K562 (cell line): Measurements from ENCODE around the gene OVCH2. TPM values are rescaled to one million over a fixed set of nuclear protein-coding genes. Genes with fewer than 3 reads are reported as not detected.

ENCODE experiments used
- ATAC-seq: fragments of 200-7000 bp; cut with Tn5 transposase; 3 replicates; pipeline ENCODE4 v1.9.1; 2020; ENCODE audit warnings: moderate library complexity
- BruUV-seq: library from RNA; stranded (reverse); fragments of 400-500 nt; replicated peaks from 2 replicates; lab custom pipeline; 2021; lab: Mats Ljungman, UMichigan
- CTCF ChIA-PET: fragments of 300-600 bp; formaldehyde crosslinking; extraction: SDS; loops from one replicate; lab custom pipeline; 2021; ENCODE audit warnings: low intra/inter-chr PET ratio; lab: Yijun Ruan, JAX
- POLR2A ChIA-PET: fragments of 300-600, 350-650 bp; sonication (Branson Sonifier 250); formaldehyde crosslinking; extraction: SDS; loops from one replicate; lab custom pipeline; 2021; ENCODE audit warnings: antibody characterized with exemption, inconsistent platforms; lab: Yijun Ruan, JAX
- DNase-seq, 4 experiments: peaks; one replicate each; pipeline versions ENCODE4 v3.0.0 to v3.0.0-alpha.2; 2011 to 2018; ENCODE audit warnings: low spot score in 3 of 4, mixed read lengths in 3 of 4; ENCODE audit errors: extremely low read depth in 1 of 4
- FAIRE-seq: peaks from 2 replicates; lab custom pipeline; 2011; peaks lifted over from hg19 to GRCh38; lab: Jason Lieb, UNC
- H2AFZ ChIP-seq: 2 replicates; pipeline ENCODE4 v1.6.0; 2011; ENCODE audit warnings: low read depth, low read length, control low read depth, inconsistent platforms
- H3K27ac ChIP-seq: fragments of 200-600 bp; 3 replicates; pipeline ENCODE4 v1.8.0; 2011; ENCODE audit warnings: low read depth, mild to moderate bottlenecking, control low read depth, inconsistent platforms, low read length, moderate library complexity, mixed read lengths; ENCODE audit errors: extremely low read depth
- H3K27me3 ChIP-seq, 2 experiments: fragments of 300-600 bp in 1 of 2; 2 replicates in 1 of 2; 3 replicates in 1 of 2; pipeline versions ENCODE4 v1.6.0 to v1.8.0; 2011; ENCODE audit warnings: inconsistent platforms in 2 of 2, low read length in 2 of 2, mild to moderate bottlenecking in 1 of 2, mixed read lengths in 1 of 2, moderate library complexity in 1 of 2; ENCODE audit not compliant: control insufficient read depth in 2 of 2, insufficient read depth in 2 of 2
- H3K36me3 ChIP-seq: fragments of 300-600 bp; 3 replicates; pipeline ENCODE4 v1.8.0; 2011; ENCODE audit warnings: mild to moderate bottlenecking, low read length, inconsistent platforms; ENCODE audit not compliant: control insufficient read depth, insufficient read depth
- H3K4me1 ChIP-seq, 2 experiments: fragments of 200-600 bp in 1 of 2; replicated peaks in 1 of 2; 2 replicates in 1 of 2; 3 replicates in 1 of 2; pipeline versions ENCODE4 v1.5.1 to v1.8.0; 2011; ENCODE audit warnings: inconsistent platforms in 2 of 2, low read length in 2 of 2, mild to moderate bottlenecking in 1 of 2, mixed read lengths in 1 of 2, moderate library complexity in 1 of 2; ENCODE audit not compliant: control insufficient read depth in 2 of 2, insufficient read depth in 2 of 2
- H3K4me2 ChIP-seq: 2 replicates; pipeline ENCODE4 v1.6.1; 2011; ENCODE audit warnings: low read length, control low read depth, inconsistent platforms, mixed read lengths; ENCODE audit not compliant: insufficient read depth
- H3K4me3 ChIP-seq: fragments of 200-600 bp; sonication (generic), shearing (Covaris generic); 2 replicates; pipeline ENCODE4 v1.5.1; 2016; ENCODE audit warnings: control low read depth, inconsistent platforms
- H3K79me2 ChIP-seq: fragments of 200-600 bp; 3 replicates; pipeline ENCODE4 v1.8.0; 2011; ENCODE audit warnings: low read length, inconsistent platforms; ENCODE audit not compliant: control insufficient read depth, insufficient read depth
- H3K9ac ChIP-seq, 2 experiments: 2 replicates each; pipeline versions ENCODE4 v1.6.0 to v1.6.1; 2011; ENCODE audit warnings: low read depth in 2 of 2, low read length in 2 of 2, control low read depth in 1 of 2, inconsistent platforms in 1 of 2, mild to moderate bottlenecking in 1 of 2, mixed read lengths in 1 of 2; ENCODE audit not compliant: insufficient read depth in 1 of 2
- H3K9me1 ChIP-seq: one replicate; pipeline ENCODE4 v1.6.0; 2011; ENCODE audit warnings: inconsistent platforms, mild to moderate bottlenecking, low read length, moderate library complexity; ENCODE audit not compliant: control insufficient read depth, insufficient read depth
- H3K9me3 ChIP-seq: replicated peaks from 2 replicates; pipeline ENCODE4 v1.5.1; 2011; ENCODE audit warnings: low read depth, low read length, inconsistent platforms; ENCODE audit not compliant: control insufficient read depth, insufficient read depth
- H4K20me1 ChIP-seq: replicated peaks from 2 replicates; pipeline ENCODE4 v1.6.1; 2011; ENCODE audit warnings: low read length, inconsistent platforms, mixed read lengths; ENCODE audit not compliant: control insufficient read depth, insufficient read depth
- EGR1 ChIP-seq: fragments of 450-650 bp; conservative IDR thresholded peaks from 2 replicates; pipeline ENCODE4 v1.6.1; 2017; ENCODE audit warnings: mild to moderate bottlenecking
- ETV6 ChIP-seq, 3 experiments: fragments of 150-350 bp in 1 of 3; sonication (generic) in 1 of 3; formaldehyde crosslinking in 1 of 3; IDR thresholded peaks; 2 replicates each; pipeline versions ENCODE4 v1.6.1 to v1.8.0; 2014 to 2022; ENCODE audit warnings: borderline replicate concordance in 2 of 3, low read depth in 2 of 3, antibody characterized with exemption in 1 of 3, low read length in 1 of 3, mild to moderate bottlenecking in 1 of 3, missing genetic modification reagents in 1 of 3
- HDAC8 ChIP-seq: fragments of 450-650 bp; IDR thresholded peaks from 2 replicates; pipeline ENCODE4 v1.6.1; 2016; ENCODE audit warnings: mild to moderate bottlenecking, missing genetic modification characterization, moderate library complexity, missing compliant biosample characterization
- HES1 ChIP-seq: fragments of 450-650 bp; IDR thresholded peaks from 2 replicates; pipeline ENCODE4 v1.6.1; 2016; ENCODE audit warnings: low read depth, mild to moderate bottlenecking, moderate library complexity
- IFI16 ChIP-seq: fragments of 250-450 bp; sonication (Bioruptor Pico); IDR thresholded peaks from 2 replicates; pipeline ENCODE4 v2.1.2; 2022; ENCODE audit warnings: mild to moderate bottlenecking, inconsistent platforms
- POLR2AphosphoS2 ChIP-seq: IDR thresholded peaks from 2 replicates; pipeline ENCODE4 v1.6.1; 2012; ENCODE audit warnings: low read length, improper control_type of control experiment
- SNIP1 ChIP-seq: fragments of 450-650 bp; IDR thresholded peaks from 2 replicates; pipeline ENCODE4 v1.7.1; 2017; ENCODE audit warnings: low read depth, mild to moderate bottlenecking
- ZNF717 ChIP-seq: fragments of 250-450 bp; sonication (Bioruptor Pico); IDR thresholded peaks from 2 replicates; pipeline ENCODE4 v1.5.0; 2021
- WGBS: fragments of 100-300 bp; shearing (Covaris generic); methylation state at CpG from one replicate; pipeline ENCODE4 v1.1.6; 2016; ENCODE audit warnings: low coverage, mixed read lengths; ENCODE audit not compliant: insufficient coverage; ENCODE audit errors: missing lambda C conversion rate; 5-methylcytosine and 5-hydroxymethylcytosine counted together
- in situ Hi-C: fragments of 300-500 bp; cut with MboI; formaldehyde crosslinking; loops from 4 replicates; pipeline ENCODE4 v1.15.0; 2018; ENCODE audit warnings: inconsistent platforms, mixed read lengths
- intact Hi-C: fragments of 100-400 bp; cut with micrococcal nuclease; formaldehyde crosslinking; loops from 2 replicates; pipeline ENCODE4 v1.14.2; 2022
- polyA plus RNA-seq, 8 experiments: library from polyadenylated mRNA; depleted of rRNA in 4 of 8; stranded (reverse) in 5 of 8; unstranded in 3 of 8; fragments of >200 nt; fragmentation: Nextera tagmentation in 2 of 8; fragmentation: Illumina TruSeq in 1 of 8; extraction: Ambion mirVana in 2 of 8; extraction: Trizol in 1 of 8; gene quantifications; 2 replicates each; pipeline versions ENCODE4 v1.2.1 to v1.2.3, GENCODE V29; 2011 to 2014; ENCODE audit warnings: inconsistent platforms in 1 of 8, missing spikeins in 1 of 8
- total RNA-seq, 7 experiments: library from RNA; depleted of rRNA in 6 of 7; stranded (reverse); fragments of >200 nt in 6 of 7; fragmentation: Illumina TruSeq in 2 of 7; extraction: Trizol in 2 of 7; gene quantifications; 2 replicates each; pipeline versions ENCODE4 v1.2.1 to v1.2.3, GENCODE V29; 2011 to 2021; ENCODE audit warnings: low replicate concordance in 1 of 7
- TF ChIP-seq, protein P1 (sequence below): fragments of 250-450 bp; sonication (Bioruptor Pico); IDR thresholded peaks from 2 replicates; pipeline ENCODE4 v1.8.0; 2022; ENCODE audit warnings: moderate library complexity, mild to moderate bottlenecking, inconsistent platforms

OVCH2 gene
- total and polyA plus RNA-seq, 9 of the 15 experiments (the other 6 are each of a cell fraction or from before 2014, with no cell fraction given): not detected

DNA sequence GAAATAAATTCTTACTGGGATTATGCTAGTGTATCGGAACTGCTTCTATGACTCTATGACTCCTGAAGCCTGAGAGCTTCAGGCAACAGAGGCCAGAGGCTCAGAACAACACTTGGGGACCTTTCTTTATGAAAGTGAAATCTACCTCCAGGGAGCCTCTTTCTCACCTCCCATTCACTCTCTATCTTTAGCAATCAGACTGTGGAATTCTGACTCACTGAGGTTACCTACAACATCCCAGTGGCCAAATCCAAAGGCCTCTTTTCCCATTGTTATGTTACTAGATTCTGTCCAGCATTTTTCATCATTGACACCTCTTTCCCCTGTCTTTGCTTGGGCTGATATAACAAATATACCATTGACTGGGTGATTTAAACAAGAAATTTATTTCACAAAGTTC is 18.9 kb downstream of the OVCH2 start (continued):
- no peak for TF ChIP-seq ETV6 (IDR thresholded peaks at IDR 0.05; ENCODE audit: borderline replicate concordance in 1 of 2, low read depth in 2 of 2, low read length in 1 of 2)
- no peak for TF ChIP-seq ETV6 (CRISPR knock-in tag; IDR thresholded peaks at IDR 0.05; ENCODE audit: borderline replicate concordance)
- TF ChIP-seq EGR1: no peak

GRCh38 chr11:7686761-7687160 is 19.5 kb downstream of the OVCH2 start:
- Histone ChIP-seq H3K4me1 (no peaks in the 10 kb centered on the region), H3K9me1 (no peaks in the 10 kb centered on the region), H3K9me3 (no peaks in the 10 kb centered on the region), H3K36me3 (no peaks in the 10 kb centered on the region), H3K4me3 (no peak overlapping the region), H3K27me3 (peaks cover 0 to 9% of the 10 kb centered on the region in 2 experiments; a peak in 1 of 5 replicates), H3K27ac (no peak overlapping the region), H3K79me2 (no peaks in the 10 kb centered on the region), H3K4me2 (no peak overlapping the region), H2AFZ (no peak overlapping the region), H4K20me1 (no peaks in the 10 kb centered on the region; the same call in 1 of the 2 replicates), H3K9ac (no peak overlapping the region)
- 0% methylated on average over 4 of the region's 4 CpGs for WGBS
- ChIA-PET CTCF (no interaction called here), POLR2A (interaction anchor here (0.6 to 0.9 kb wide), 2 partner anchors 19 to 468 kb away, joined by 3 read pairs; partner anchors contain the start of gene OVCH2)
- in situ Hi-C loops: no loop called here
- no TSS peak for BruUV-seq
- TF ChIP-seq IFI16 (CRISPR knock-in tag) (no peak), HES1 (no peak), ZNF717 (no peak), HDAC8 (tag) (no peak), SNIP1 (no peak), POLR2AphosphoS2 (no peak)
- TF ChIP-seq, protein P1, sequence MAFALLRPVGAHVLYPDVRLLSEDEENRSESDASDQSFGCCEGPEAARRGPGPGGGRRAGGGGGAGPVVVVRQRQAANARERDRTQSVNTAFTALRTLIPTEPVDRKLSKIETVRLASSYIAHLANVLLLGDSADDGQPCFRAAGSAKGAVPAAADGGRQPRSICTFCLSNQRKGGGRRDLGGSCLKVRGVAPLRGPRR (CRISPR knock-in tag): no peak
- no peak for FAIRE-seq
- ATAC-seq: no peak
- intact Hi-C loops: no loop called here
- no peak for DNase-seq
